Mucosa of stomach (tissue), 1 donor: Measurements from ENCODE around the gene TMEM259.

Experiments
- H3K27me3 ChIP-seq: one replicate; pipeline ENCODE4 v1.7.0; 2013; ENCODE audit warnings: mild to moderate bottlenecking, low read length; ENCODE audit not compliant: control insufficient read depth, insufficient read depth
- H3K36me3 ChIP-seq: one replicate; pipeline ENCODE4 v1.7.0; 2013; ENCODE audit warnings: low read length; ENCODE audit not compliant: control insufficient read depth, insufficient read depth
- H3K4me1 ChIP-seq: one replicate; pipeline ENCODE4 v1.7.0; 2013; ENCODE audit warnings: mild to moderate bottlenecking, low read length; ENCODE audit not compliant: control insufficient read depth, insufficient read depth
- H3K4me3 ChIP-seq: one replicate; pipeline ENCODE4 v1.7.0; 2013; ENCODE audit warnings: low read length
- H3K9ac ChIP-seq: one replicate; pipeline ENCODE4 v1.7.0; 2013; ENCODE audit warnings: mild to moderate bottlenecking, low read length, moderate library complexity
- H3K9me3 ChIP-seq: one replicate; pipeline ENCODE4 v1.7.0; 2013; ENCODE audit warnings: mild to moderate bottlenecking, low read length, moderate library complexity; ENCODE audit not compliant: control insufficient read depth
- donor health status: Pancreatic carcinoma.

TMEM259 gene

GRCh38 chr19:974564-975257 lies 46.2 kb downstream of the TMEM259 start:
- no peak overlapping the region for H3K9ac ChIP-seq
- no peaks in the 10 kb centered on the region for H3K9me3 ChIP-seq
- H3K27me3 ChIP-seq: no peaks in the 10 kb centered on the region
- H3K36me3 ChIP-seq: peaks cover 4% of the 10 kb centered on the region
- H3K4me1 ChIP-seq: no peaks in the 10 kb centered on the region
- no peak overlapping the region for H3K4me3 ChIP-seq

- H3K36me3 ChIP-seq: peaks cover 4% of the 10 kb centered on the region
- no peak overlapping the region for H3K4me3 ChIP-seq
- H3K4me1 ChIP-seq: no peaks in the 10 kb centered on the region
Observed at GRCh38 chr19:973726-974563, 47.0 kb downstream of the TMEM259 start.

GRCh38 chr19:972281-972680 lies 48.6 kb downstream of the TMEM259 start:
- Histone ChIP-seq H3K36me3 (peaks cover 4% of the 10 kb centered on the region), H3K4me1 (no peaks in the 10 kb centered on the region), H3K9me3 (no peaks in the 10 kb centered on the region), H3K27me3 (no peaks in the 10 kb centered on the region), H3K9ac (no peak overlapping the region), H3K4me3 (no peak overlapping the region)

More at GRCh38 chr19:973726-974563, 47.0 kb downstream of the TMEM259 start:
- H3K9me3 ChIP-seq: no peaks in the 10 kb centered on the region
- no peak overlapping the region for H3K9ac ChIP-seq
- H3K27me3 ChIP-seq: no peaks in the 10 kb centered on the region

- Histone ChIP-seq H3K4me3 (no peak overlapping the region), H3K9ac (no peak overlapping the region), H3K36me3 (peaks cover 4% of the 10 kb centered on the region), H3K4me1 (no peaks in the 10 kb centered on the region), H3K9me3 (no peaks in the 10 kb centered on the region), H3K27me3 (no peaks in the 10 kb centered on the region)
Observed at GRCh38 chr19:971795-972194, 49.1 kb downstream of the TMEM259 start.

DNA sequence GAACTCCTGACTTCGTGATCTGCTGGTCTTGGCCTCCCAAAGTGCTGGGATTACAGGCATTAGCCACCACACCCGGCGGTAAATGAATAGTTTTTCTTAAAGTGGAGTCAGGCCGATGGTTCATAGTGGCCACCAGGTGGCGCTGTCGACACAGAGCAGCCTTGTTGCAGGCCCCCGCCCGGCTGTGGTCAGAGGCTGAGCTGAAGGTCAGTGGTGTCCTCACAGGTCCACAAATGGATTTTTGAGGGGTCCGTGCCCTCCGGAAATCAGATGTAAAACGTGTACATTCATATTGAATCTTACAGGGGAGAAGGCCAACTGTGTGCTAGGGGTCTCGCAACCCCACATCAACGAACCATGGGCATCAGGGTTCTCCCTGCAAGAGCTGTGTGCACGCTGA lies 50.2 kb downstream of the TMEM259 start:
- Histone ChIP-seq H3K4me3 (no peak overlapping the region), H3K36me3 (peaks cover 4% of the 10 kb centered on the region), H3K27me3 (no peaks in the 10 kb centered on the region), H3K9me3 (no peaks in the 10 kb centered on the region), H3K9ac (no peak overlapping the region), H3K4me1 (no peaks in the 10 kb centered on the region)

GRCh38 chr19:966485-967088 lies 54.3 kb downstream of the TMEM259 start:
- H3K36me3 ChIP-seq: peaks cover 4% of the 10 kb centered on the region
- H3K9me3 ChIP-seq: no peaks in the 10 kb centered on the region
- H3K4me1 ChIP-seq: peaks cover 5% of the 10 kb centered on the region
- no peaks in the 10 kb centered on the region for H3K27me3 ChIP-seq
- no peak overlapping the region for H3K9ac ChIP-seq
- no peak overlapping the region for H3K4me3 ChIP-seq

- Histone ChIP-seq H3K4me1 (peaks cover 5% of the 10 kb centered on the region), H3K4me3 (no peak overlapping the region), H3K9me3 (no peaks in the 10 kb centered on the region), H3K9ac (no peak overlapping the region), H3K36me3 (no peaks in the 10 kb centered on the region), H3K27me3 (no peaks in the 10 kb centered on the region)
Observed at GRCh38 chr19:964761-965694, 55.9 kb downstream of the TMEM259 start.

GRCh38 chr19:964116-964520 lies 56.8 kb downstream of the TMEM259 start:
- Histone ChIP-seq H3K36me3 (no peaks in the 10 kb centered on the region), H3K4me3 (no peak overlapping the region), H3K4me1 (peaks cover 9% of the 10 kb centered on the region), H3K9me3 (no peaks in the 10 kb centered on the region), H3K27me3 (no peaks in the 10 kb centered on the region), H3K9ac (no peak overlapping the region)

DNA sequence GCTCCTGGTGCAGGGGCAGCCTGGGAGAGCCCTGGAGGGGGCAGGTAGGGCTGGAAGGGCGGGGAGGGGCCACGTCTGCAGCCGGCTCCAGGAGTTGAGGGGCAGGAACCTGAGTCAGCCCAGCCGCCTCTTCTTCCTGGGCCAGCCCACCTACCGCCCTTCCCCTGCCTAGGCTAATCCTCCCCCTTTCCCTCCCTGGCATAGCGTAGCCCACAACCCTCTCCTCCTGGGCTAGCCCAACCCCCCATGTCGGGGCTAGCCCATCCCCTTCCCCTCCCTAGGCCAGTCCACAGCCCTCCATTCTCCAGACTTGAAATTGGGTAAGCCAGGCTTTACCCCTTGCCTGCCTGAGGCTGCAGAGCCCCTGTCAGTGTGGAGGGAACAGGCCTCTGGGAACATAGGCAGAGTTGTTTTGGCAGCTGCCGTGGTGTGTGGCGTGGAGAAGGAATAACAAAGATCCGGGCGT lies 57.4 kb downstream of the TMEM259 start:
- no peaks in the 10 kb centered on the region for H3K36me3 ChIP-seq

GRCh38 chr19:962683-963400 lies 58.1 kb downstream of the TMEM259 start:
- no peak overlapping the region for H3K9ac ChIP-seq
- no peaks in the 10 kb centered on the region for H3K9me3 ChIP-seq
- H3K4me3 ChIP-seq: no peak overlapping the region
- H3K27me3 ChIP-seq: no peaks in the 10 kb centered on the region
- H3K4me1 ChIP-seq: peaks cover 13% of the 10 kb centered on the region
- H3K36me3 ChIP-seq: no peaks in the 10 kb centered on the region

More for the DNA sequence above, 57.4 kb downstream of the TMEM259 start:
- Histone ChIP-seq H3K4me3 (no peak overlapping the region), H3K9me3 (no peaks in the 10 kb centered on the region), H3K27me3 (no peaks in the 10 kb centered on the region), H3K4me1 (peaks cover 13% of the 10 kb centered on the region), H3K9ac (no peak overlapping the region)
